Measurements from ENCODE around the gene HDAC3. TPM values are rescaled to one million over a fixed set of nuclear protein-coding genes. Genes with fewer than 3 reads are reported as not detected.

The HDAC3 gene
- total and polyA plus RNA-seq, 7 experiments from 2014 or later, result 70.0 to 102 (median 87.4) TPM

Other genes with a start within 250 kb of the HDAC3 start
- gene PCDHGB4, start 249.2 kb downstream of the HDAC3 start, total RNA-seq, result under 1 TPM in 4 of 5 experiments, not detected in 1; 0.08 to 0.27 (median 0.24) TPM
- gene PCDHGB4, start 249.2 kb downstream of the HDAC3 start, polyA plus RNA-seq, result not detected
- gene PCDHGA8, start 244.2 kb downstream of the HDAC3 start, total RNA-seq, result under 1 TPM; 0.08 to 0.17 (median 0.13) TPM
- gene PCDHGA8, start 244.2 kb downstream of the HDAC3 start, polyA plus RNA-seq, result not detected
- gene PCDHGB5, start 238.9 kb downstream of the HDAC3 start, total RNA-seq, result under 1 TPM; 0.16 to 0.44 (median 0.42) TPM
- gene PCDHGB5, start 238.9 kb downstream of the HDAC3 start, polyA plus RNA-seq, result under 1 TPM; 0.09 to 0.49 TPM
- under 1 TPM in 4 of 5 experiments, not detected in 1; 0.16 to 0.41 (median 0.22) TPM for gene PCDHGA9, start 234.1 kb downstream of the HDAC3 start, total RNA-seq
- not detected for gene PCDHGA9, start 234.1 kb downstream of the HDAC3 start, polyA plus RNA-seq
- under 1 TPM; 0.13 to 0.44 (median 0.19) TPM for gene PCDHGB6, start 228.8 kb downstream of the HDAC3 start, total RNA-seq
- under 1 TPM; 0.05 to 0.12 TPM for gene PCDHGB6, start 228.8 kb downstream of the HDAC3 start, polyA plus RNA-seq
- gene PCDHGA10, start 223.9 kb downstream of the HDAC3 start, total RNA-seq, result under 1 TPM; 0.11 to 0.39 (median 0.24) TPM
- gene PCDHGA10, start 223.9 kb downstream of the HDAC3 start, polyA plus RNA-seq, result under 1 TPM; 0.04 to 0.12 TPM
- under 1 TPM in 3 of 5 experiments, not detected in 2; 0.11 to 0.16 (median 0.13) TPM for gene PCDHGB7, start 219.2 kb downstream of the HDAC3 start, total RNA-seq
- not detected for gene PCDHGB7, start 219.2 kb downstream of the HDAC3 start, polyA plus RNA-seq
- under 1 TPM in 4 of 5 experiments, not detected in 1; 0.16 to 0.29 (median 0.21) TPM for gene PCDHGA11, start 215.8 kb downstream of the HDAC3 start, total RNA-seq
- not detected for gene PCDHGA11, start 215.8 kb downstream of the HDAC3 start, polyA plus RNA-seq
- gene PCDHGA12, start 206.3 kb downstream of the HDAC3 start, total RNA-seq, result under 1 TPM in 1 of 5 experiments, not detected in 4; 0.32 TPM
- gene PCDHGA12, start 206.3 kb downstream of the HDAC3 start, polyA plus RNA-seq, result not detected
- gene PCDHGC3, start 160.9 kb downstream of the HDAC3 start, total RNA-seq, result under 1 TPM; 0.15 to 0.76 (median 0.16) TPM
- under 1 TPM in 1 of 2 donors, not detected in 1; 0.14 TPM for gene PCDHGC3, start 160.9 kb downstream of the HDAC3 start, polyA plus RNA-seq
- under 1 TPM in 1 of 5 experiments, not detected in 4; 0.22 TPM for gene PCDHGC4, start 151.8 kb downstream of the HDAC3 start, total RNA-seq
- gene PCDHGC4, start 151.8 kb downstream of the HDAC3 start, polyA plus RNA-seq, result not detected
- gene PCDHGC5, start 147.8 kb downstream of the HDAC3 start, total RNA-seq, result under 1 TPM in 1 of 5 experiments, not detected in 4; 0.13 TPM
- gene PCDHGC5, start 147.8 kb downstream of the HDAC3 start, polyA plus RNA-seq, result not detected
- 100 to 1,000 TPM; 163 to 278 (median 173) TPM for gene DIAPH1, start 17.8 kb downstream of the HDAC3 start, total RNA-seq
- 100 to 1,000 TPM in 1 of 2 donors, 10 to 100 TPM in 1; 89.7 to 105 TPM for gene DIAPH1, start 17.8 kb downstream of the HDAC3 start, polyA plus RNA-seq
- 10 to 100 TPM; 14.3 to 21.7 (median 17.5) TPM for gene RELL2, start 148 bp upstream of the HDAC3 start, total RNA-seq
- 1 to 10 TPM; 1.8 to 3.4 TPM for gene RELL2, start 148 bp upstream of the HDAC3 start, polyA plus RNA-seq
- 10 to 100 TPM; 69.6 to 96.1 (median 92.3) TPM for gene FCHSD1, start 14.6 kb upstream of the HDAC3 start, total RNA-seq
- gene FCHSD1, start 14.6 kb upstream of the HDAC3 start, polyA plus RNA-seq, result 1 to 10 TPM; 4.9 to 7.7 TPM
- gene ARAP3, start 45.4 kb upstream of the HDAC3 start, total RNA-seq, result 10 to 100 TPM in 2 of 5 experiments, 1 to 10 TPM in 3; 1.0 to 15.3 (median 9.8) TPM
- not detected for gene ARAP3, start 45.4 kb upstream of the HDAC3 start, polyA plus RNA-seq
- 1 to 10 TPM in 1 of 5 experiments, under 1 TPM in 1, not detected in 3; 0.53 to 3.2 TPM for gene PCDH1, start 241.6 kb upstream of the HDAC3 start, total RNA-seq
- under 1 TPM in 1 of 2 donors, not detected in 1; 0.05 TPM for gene PCDH1, start 241.6 kb upstream of the HDAC3 start, polyA plus RNA-seq